Testis (tissue), 3 donors: Measurements from ENCODE around the gene NDUFS3. TPM values are rescaled to one million over a fixed set of nuclear protein-coding genes. Genes with fewer than 3 reads are reported as not detected.

Experiments
- DNase-seq: peaks from one replicate; pipeline ENCODE4 v3.0.0-alpha.2; 2019
- H3K27ac ChIP-seq, 2 donors: fragments of 200-600 bp; sonication (generic); one replicate each; pipeline ENCODE4 v1.5.1; 2019
- H3K27me3 ChIP-seq: fragments of 200-600 bp; sonication (generic); one replicate; pipeline ENCODE4 v1.5.1; 2019
- H3K36me3 ChIP-seq: fragments of 200-600 bp; sonication (generic); one replicate; pipeline ENCODE4 v1.5.1; 2017; ENCODE audit warnings: low read depth; ENCODE audit errors: missing control alignments
- H3K4me1 ChIP-seq: fragments of 200-600 bp; sonication (generic); one replicate; pipeline ENCODE4 v1.5.1; 2019
- H3K4me3 ChIP-seq, 2 donors: fragments of 200-600 bp; sonication (generic); one replicate each; pipeline ENCODE4 v1.5.1; 2017 to 2019
- H3K9me3 ChIP-seq: fragments of 200-600 bp; sonication (generic); one replicate; pipeline ENCODE4 v1.5.1; 2017
- POLR2A ChIP-seq: fragments of 450-650 bp; IDR thresholded peaks from one replicate; pipeline ENCODE4 v1.6.1; 2017; ENCODE audit warnings: antibody characterized with exemption, mild to moderate bottlenecking, moderate library complexity
- WGBS, 2 donors: methylation state at CpG; one replicate each; pipeline ENCODE4 v1.1.5; 2018; 5-methylcytosine and 5-hydroxymethylcytosine counted together
- intact Hi-C: fragments of 100-400 bp; cut with DNase I; formaldehyde crosslinking; loops from one replicate; pipeline ENCODE4 v1.15.1; 2023; ENCODE audit warnings: low total_unique reads
- polyA plus RNA-seq: library from polyadenylated mRNA; stranded (reverse); fragments of 350-450 nt; fragmentation: Illumina TruSeq; extraction: RNeasy Lipid Tissue Mini Kit (QIAGEN cat#74804); gene quantifications from one replicate; pipeline ENCODE4 v1.2.3, GENCODE V29; 2014; ENCODE audit warnings: low read depth, low replicate concordance; ENCODE audit not compliant: insufficient read depth
- total RNA-seq, 2 donors: library from RNA; depleted of rRNA; stranded (reverse); fragments of >200 nt; gene quantifications; one replicate each; pipeline ENCODE4 v1.2.3, GENCODE V29; 2016
- TF ChIP-seq, protein P1 (sequence below), 3 experiments: fragments of 450-650 bp in 2 of 3; fragments of 200-600 bp in 1 of 3; sonication (generic) in 1 of 3; IDR thresholded peaks; one replicate each; pipeline ENCODE4 v1.5.1; 2016 to 2019; ENCODE audit warnings: antibody characterized with exemption in 3 of 3, mild to moderate bottlenecking in 2 of 3, moderate library complexity in 1 of 3

NDUFS3 gene
- total and polyA plus RNA-seq, 3 donors from 2014 or later = 69.8 to 121 (median 88.5) TPM

DNA sequence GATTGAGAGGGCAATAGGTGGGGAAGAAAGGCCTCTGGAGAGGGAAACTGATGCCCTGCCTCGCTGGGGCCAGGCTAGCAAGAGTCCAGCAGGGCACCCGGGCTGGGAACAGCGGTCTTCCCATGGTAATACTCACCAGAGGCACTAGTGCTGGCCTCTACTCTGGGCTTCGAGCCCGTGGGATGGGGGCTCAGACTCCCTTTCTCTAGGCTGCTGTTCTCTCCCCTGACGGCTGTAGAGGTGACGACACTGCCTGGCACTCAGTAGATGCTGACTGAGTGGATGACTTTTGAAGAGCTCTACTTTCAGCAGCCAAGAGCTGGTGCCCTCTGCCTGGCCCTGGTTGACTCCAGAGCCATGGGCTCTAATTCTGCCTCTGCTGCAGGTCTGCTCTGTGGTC, 16.2 kb downstream of the NDUFS3 start:
- H3K4me1 ChIP-seq = peaks cover 4% of the 10 kb centered on the region
- DNase-seq = no peak
- 74 to 78% methylated on average over 5 to 7 of the region's 7 CpGs for WGBS, 2 donors
- H3K27ac ChIP-seq = no peak overlapping the region
- TF ChIP-seq, protein P1, sequence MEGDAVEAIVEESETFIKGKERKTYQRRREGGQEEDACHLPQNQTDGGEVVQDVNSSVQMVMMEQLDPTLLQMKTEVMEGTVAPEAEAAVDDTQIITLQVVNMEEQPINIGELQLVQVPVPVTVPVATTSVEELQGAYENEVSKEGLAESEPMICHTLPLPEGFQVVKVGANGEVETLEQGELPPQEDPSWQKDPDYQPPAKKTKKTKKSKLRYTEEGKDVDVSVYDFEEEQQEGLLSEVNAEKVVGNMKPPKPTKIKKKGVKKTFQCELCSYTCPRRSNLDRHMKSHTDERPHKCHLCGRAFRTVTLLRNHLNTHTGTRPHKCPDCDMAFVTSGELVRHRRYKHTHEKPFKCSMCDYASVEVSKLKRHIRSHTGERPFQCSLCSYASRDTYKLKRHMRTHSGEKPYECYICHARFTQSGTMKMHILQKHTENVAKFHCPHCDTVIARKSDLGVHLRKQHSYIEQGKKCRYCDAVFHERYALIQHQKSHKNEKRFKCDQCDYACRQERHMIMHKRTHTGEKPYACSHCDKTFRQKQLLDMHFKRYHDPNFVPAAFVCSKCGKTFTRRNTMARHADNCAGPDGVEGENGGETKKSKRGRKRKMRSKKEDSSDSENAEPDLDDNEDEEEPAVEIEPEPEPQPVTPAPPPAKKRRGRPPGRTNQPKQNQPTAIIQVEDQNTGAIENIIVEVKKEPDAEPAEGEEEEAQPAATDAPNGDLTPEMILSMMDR (IDR thresholded peaks at IDR 0.05) = no peak
- no peak for TF ChIP-seq POLR2A
- no peaks in the 10 kb centered on the region for H3K9me3 ChIP-seq
- intact Hi-C loops = no loop called here
- no peak overlapping the region for H3K4me3 ChIP-seq
- H3K36me3 ChIP-seq = no peaks in the 10 kb centered on the region
- no peaks in the 10 kb centered on the region for H3K27me3 ChIP-seq

GRCh38 chr11:47595967-47596366, 17.1 kb downstream of the NDUFS3 start:
- DNase-seq = no peak
- H3K27me3 ChIP-seq = no peaks in the 10 kb centered on the region
- H3K4me3 ChIP-seq = no peak overlapping the region
- H3K9me3 ChIP-seq = no peaks in the 10 kb centered on the region
- WGBS, 2 donors = 88 to 94% methylated on average over 1 of the region's 1 CpG
- H3K27ac ChIP-seq = no peak overlapping the region
- peaks cover 4% of the 10 kb centered on the region for H3K4me1 ChIP-seq
- no peak for TF ChIP-seq POLR2A
- TF ChIP-seq, protein P1 (IDR thresholded peaks at IDR 0.05) = no peak
- intact Hi-C loops = no loop called here
- no peaks in the 10 kb centered on the region for H3K36me3 ChIP-seq

DNA sequence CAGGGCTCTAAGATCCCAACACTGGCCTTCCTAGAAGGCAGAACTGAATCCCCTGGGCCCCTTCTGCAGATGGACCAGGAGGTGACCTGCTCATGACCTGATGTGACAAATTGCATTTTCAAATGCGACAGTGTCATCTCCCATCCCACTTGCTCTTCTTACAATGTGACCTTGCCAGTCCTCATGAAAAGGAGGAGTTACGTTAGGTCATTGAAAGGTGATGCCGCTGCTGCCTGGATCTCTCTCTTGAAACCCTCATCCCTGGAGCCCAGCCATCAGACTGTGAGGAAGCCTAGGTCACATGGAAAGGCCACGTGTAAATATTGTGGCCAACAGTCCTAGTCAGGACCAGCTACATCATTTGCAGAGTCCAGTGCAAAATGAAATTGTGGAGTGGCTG, 21.0 kb downstream of the NDUFS3 start:
- H3K4me3 ChIP-seq = no peak overlapping the region
- H3K27me3 ChIP-seq = no peaks in the 10 kb centered on the region
- H3K9me3 ChIP-seq = no peaks in the 10 kb centered on the region
- 70 to 74% methylated on average over 4 of the region's 4 CpGs for WGBS, 2 donors
- TF ChIP-seq, protein P1 (IDR thresholded peaks at IDR 0.05) = no peak
- no peak for TF ChIP-seq POLR2A
- intact Hi-C loops = no loop called here
- DNase-seq = no peak
- no peak overlapping the region for H3K27ac ChIP-seq
- no peaks in the 10 kb centered on the region for H3K4me1 ChIP-seq
- H3K36me3 ChIP-seq = no peaks in the 10 kb centered on the region

- Histone ChIP-seq H3K27me3 (no peaks in the 10 kb centered on the region), H3K4me1 (peaks cover 3% of the 10 kb centered on the region), H3K36me3 (no peaks in the 10 kb centered on the region), H3K9me3 (no peaks in the 10 kb centered on the region), H3K4me3 (no peak overlapping the region), H3K27ac (no peak overlapping the region)
- intact Hi-C loops = no loop called here
- WGBS, 2 donors = 89 to 96% methylated on average over 4 of the region's 4 CpGs
- TF ChIP-seq, protein P1 (IDR thresholded peaks at IDR 0.05) = no peak
- no peak for TF ChIP-seq POLR2A
- no peak for DNase-seq
Observed at GRCh38 chr11:47603295-47603694, 24.4 kb downstream of the NDUFS3 start.

DNA sequence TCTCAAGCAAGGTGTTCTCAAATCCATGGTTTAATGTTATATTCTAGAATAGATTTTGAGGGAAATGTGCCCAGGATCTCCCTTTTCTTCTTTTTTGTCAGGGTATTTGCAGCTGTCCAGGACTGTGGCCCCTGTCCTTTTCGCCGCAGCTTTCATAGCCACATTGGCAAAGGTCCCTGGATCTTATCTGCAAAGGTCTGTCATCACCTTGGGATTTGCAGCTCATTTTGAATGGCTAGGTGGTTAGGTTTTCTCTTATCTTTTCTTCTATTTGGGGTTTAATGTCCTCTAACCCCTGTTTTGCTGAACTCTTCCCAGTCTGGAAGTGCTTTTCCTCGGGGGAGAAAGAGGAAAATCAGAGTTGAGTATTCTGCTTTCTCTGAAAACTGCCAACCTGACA, 27.0 kb downstream of the NDUFS3 start:
- Histone ChIP-seq H3K36me3 (no peaks in the 10 kb centered on the region), H3K27ac (no peak overlapping the region), H3K9me3 (no peaks in the 10 kb centered on the region), H3K27me3 (no peaks in the 10 kb centered on the region), H3K4me1 (peaks cover 3% of the 10 kb centered on the region), H3K4me3 (no peak overlapping the region)
- no peak for TF ChIP-seq POLR2A
- TF ChIP-seq, protein P1 (IDR thresholded peaks at IDR 0.05) = no peak
- intact Hi-C loops = no loop called here
- DNase-seq = no peak
- WGBS, 2 donors = 80 to 86% methylated on average over 3 of the region's 3 CpGs
